Gastrocnemius medialis (tissue), 4 donors: ENCODE measurements around the gene EMC8.

Experiments used
- POLR2A ChIP-seq, 2 donors: fragments of 450-650 bp; IDR thresholded peaks; one replicate each; pipeline ENCODE4 v1.6.1; 2017; ENCODE audit warnings: antibody characterized with exemption in 2 of 2, mild to moderate bottlenecking in 2 of 2, moderate library complexity in 2 of 2
- TF ChIP-seq, protein P1 (sequence below), 5 experiments: fragments of 450-650 bp in 3 of 5; fragments of 200-600 bp in 2 of 5; sonication (generic) in 2 of 5; IDR thresholded peaks in 4 of 5; conservative IDR thresholded peaks in 1 of 5; 1 replicate in 4 of 5; 2 replicates in 1 of 5; pipeline ENCODE4 v1.5.1; 2016 to 2019; ENCODE audit warnings: antibody characterized with exemption in 5 of 5, mild to moderate bottlenecking in 3 of 5, moderate library complexity in 3 of 5

DNA sequence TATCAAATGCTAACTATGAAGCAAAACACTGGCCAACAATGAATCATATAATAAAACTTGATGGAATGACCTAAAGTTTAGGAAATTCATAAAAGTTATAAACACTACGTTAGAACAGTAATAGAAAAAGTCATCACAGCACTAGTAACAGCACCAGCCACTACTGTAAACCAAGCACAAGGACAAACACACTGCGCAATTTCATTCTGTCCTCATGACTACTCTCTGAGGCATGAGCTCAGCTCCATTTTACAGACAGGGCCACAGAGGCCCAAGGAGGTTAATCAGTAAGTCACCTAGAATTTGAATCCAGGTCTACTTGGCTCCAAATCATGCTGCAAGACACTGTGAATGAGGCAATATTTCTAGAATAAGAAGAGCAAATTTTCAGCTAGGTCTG, 13.4 kb downstream of the EMC8 start:
- TF ChIP-seq, protein P1, sequence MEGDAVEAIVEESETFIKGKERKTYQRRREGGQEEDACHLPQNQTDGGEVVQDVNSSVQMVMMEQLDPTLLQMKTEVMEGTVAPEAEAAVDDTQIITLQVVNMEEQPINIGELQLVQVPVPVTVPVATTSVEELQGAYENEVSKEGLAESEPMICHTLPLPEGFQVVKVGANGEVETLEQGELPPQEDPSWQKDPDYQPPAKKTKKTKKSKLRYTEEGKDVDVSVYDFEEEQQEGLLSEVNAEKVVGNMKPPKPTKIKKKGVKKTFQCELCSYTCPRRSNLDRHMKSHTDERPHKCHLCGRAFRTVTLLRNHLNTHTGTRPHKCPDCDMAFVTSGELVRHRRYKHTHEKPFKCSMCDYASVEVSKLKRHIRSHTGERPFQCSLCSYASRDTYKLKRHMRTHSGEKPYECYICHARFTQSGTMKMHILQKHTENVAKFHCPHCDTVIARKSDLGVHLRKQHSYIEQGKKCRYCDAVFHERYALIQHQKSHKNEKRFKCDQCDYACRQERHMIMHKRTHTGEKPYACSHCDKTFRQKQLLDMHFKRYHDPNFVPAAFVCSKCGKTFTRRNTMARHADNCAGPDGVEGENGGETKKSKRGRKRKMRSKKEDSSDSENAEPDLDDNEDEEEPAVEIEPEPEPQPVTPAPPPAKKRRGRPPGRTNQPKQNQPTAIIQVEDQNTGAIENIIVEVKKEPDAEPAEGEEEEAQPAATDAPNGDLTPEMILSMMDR (IDR thresholded peaks at IDR 0.05 in 4 of 5, conservative IDR thresholded peaks at IDR 0.05 in 1 of 5), result no peak
- TF ChIP-seq POLR2A (IDR thresholded peaks at IDR 0.05), result no peak
